Neuronal stem cell (in vitro differentiated cells): ENCODE data around the gene RBPJ.
A peak's percentile ranks its signal among the peaks of the same experiment; 100 is the strongest.

Experiments used
- DNase-seq: peaks from one replicate; pipeline ENCODE4 v3.0.0-alpha.2; 2013; ENCODE audit warnings: low spot score
- H2AFZ ChIP-seq: one replicate; pipeline ENCODE4 v1.6.1; 2013; ENCODE audit warnings: mild to moderate bottlenecking, low read length, inconsistent platforms
- H2AK5ac ChIP-seq: 2 replicates; pipeline ENCODE4 v1.6.1; 2013; ENCODE audit warnings: low read depth, mild to moderate bottlenecking, inconsistent platforms, low read length, moderate library complexity, mixed read lengths
- H2BK120ac ChIP-seq: 2 replicates; pipeline ENCODE4 v1.6.1; 2013; ENCODE audit warnings: low read depth, mild to moderate bottlenecking, inconsistent platforms, low read length, moderate library complexity, mixed read lengths
- H2BK12ac ChIP-seq: one replicate; pipeline ENCODE4 v1.6.1; 2013; ENCODE audit warnings: low read length, inconsistent platforms
- H2BK15ac ChIP-seq: 2 replicates; pipeline ENCODE4 v1.6.1; 2013; ENCODE audit warnings: mild to moderate bottlenecking, low read length, inconsistent platforms, mixed read lengths
- H2BK5ac ChIP-seq: one replicate; pipeline ENCODE4 v1.6.1; 2013; ENCODE audit warnings: inconsistent platforms, mild to moderate bottlenecking, low read length, moderate library complexity
- H3K14ac ChIP-seq: one replicate; pipeline ENCODE4 v1.6.1; 2013; ENCODE audit warnings: low read length, inconsistent platforms
- H3K18ac ChIP-seq: 2 replicates; pipeline ENCODE4 v1.6.1; 2013; ENCODE audit warnings: low read length, inconsistent platforms
- H3K23ac ChIP-seq: 2 replicates; pipeline ENCODE4 v1.6.1; 2013; ENCODE audit warnings: low read depth, mild to moderate bottlenecking, mixed read lengths, low read length, inconsistent platforms; ENCODE audit not compliant: poor library complexity
- H3K27ac ChIP-seq: replicated peaks from 3 replicates; pipeline ENCODE4 v1.5.1; 2013; ENCODE audit warnings: low read length, inconsistent platforms
- H3K27me3 ChIP-seq, 3 experiments: 2 replicates each; pipeline ENCODE4 v1.6.1; 2013; ENCODE audit warnings: low read length in 3 of 3, mild to moderate bottlenecking in 2 of 3, inconsistent platforms in 1 of 3, low read depth in 1 of 3, mixed read lengths in 1 of 3, moderate library complexity in 1 of 3; ENCODE audit not compliant: control insufficient read depth in 3 of 3, insufficient read depth in 3 of 3
- H3K36me3 ChIP-seq, 2 donors: replicated peaks in 1 of 2; 2 replicates each; pipeline ENCODE4 v1.6.1; 2013; ENCODE audit warnings: low read length in 2 of 2; ENCODE audit not compliant: control insufficient read depth in 2 of 2, insufficient read depth in 2 of 2
- H3K4ac ChIP-seq: 2 replicates; pipeline ENCODE4 v1.6.1; 2013; ENCODE audit warnings: inconsistent platforms, mild to moderate bottlenecking, low read length, moderate library complexity
- H3K4me1 ChIP-seq, 2 donors: 1 replicate in 1 of 2; 2 replicates in 1 of 2; pipeline ENCODE4 v1.6.1; 2013; ENCODE audit warnings: low read length in 2 of 2, low read depth in 1 of 2; ENCODE audit not compliant: control insufficient read depth in 2 of 2, insufficient read depth in 1 of 2
- H3K4me2 ChIP-seq: one replicate; pipeline ENCODE4 v1.6.1; 2013; ENCODE audit warnings: mild to moderate bottlenecking, low read length, inconsistent platforms; ENCODE audit not compliant: insufficient read depth, poor library complexity, severe bottlenecking
- H3K4me3 ChIP-seq, 2 donors: 2 replicates each; pipeline ENCODE4 v1.5.1; 2013; ENCODE audit warnings: low read length in 2 of 2, mild to moderate bottlenecking in 2 of 2, inconsistent platforms in 1 of 2, moderate library complexity in 1 of 2
- H3K79me1 ChIP-seq: one replicate; pipeline ENCODE4 v1.6.1; 2013; ENCODE audit warnings: low read depth, mild to moderate bottlenecking, inconsistent platforms, low read length, moderate library complexity
- H3K9ac ChIP-seq: one replicate; pipeline ENCODE4 v1.6.1; 2013; ENCODE audit warnings: mild to moderate bottlenecking, low read depth, low read length, inconsistent platforms; ENCODE audit not compliant: poor library complexity
- H3K9me3 ChIP-seq, 2 donors: replicated peaks in 1 of 2; 2 replicates each; pipeline versions ENCODE3 to v1.6.1; 2013; ENCODE audit warnings: low read length in 2 of 2, mild to moderate bottlenecking in 2 of 2, inconsistent platforms in 1 of 2, low read depth in 1 of 2, mixed read lengths in 1 of 2, moderate library complexity in 1 of 2; ENCODE audit not compliant: control insufficient read depth in 2 of 2, insufficient read depth in 1 of 2
- H4K8ac ChIP-seq: one replicate; pipeline ENCODE4 v1.6.1; 2013; ENCODE audit warnings: low read depth, mild to moderate bottlenecking, inconsistent platforms, low read length, moderate library complexity
- H4K91ac ChIP-seq: one replicate; pipeline ENCODE4 v1.6.1; 2013; ENCODE audit warnings: low read length, low read depth, mild to moderate bottlenecking, inconsistent platforms; ENCODE audit not compliant: poor library complexity
- WGBS, 2 donors: extraction: QIAGEN DNeasy Blood & Tissue Kit; methylation state at CpG; one replicate each; pipeline ENCODE4 v1.1.7; 2013; ENCODE audit warnings: missing lambda C conversion rate in 2 of 2, mixed read lengths in 1 of 2; ENCODE audit not compliant: insufficient read length in 2 of 2, insufficient replicate concordance in 1 of 2; ENCODE audit errors: extremely low coverage in 2 of 2; 5-methylcytosine and 5-hydroxymethylcytosine counted together

RBPJ gene

DNA sequence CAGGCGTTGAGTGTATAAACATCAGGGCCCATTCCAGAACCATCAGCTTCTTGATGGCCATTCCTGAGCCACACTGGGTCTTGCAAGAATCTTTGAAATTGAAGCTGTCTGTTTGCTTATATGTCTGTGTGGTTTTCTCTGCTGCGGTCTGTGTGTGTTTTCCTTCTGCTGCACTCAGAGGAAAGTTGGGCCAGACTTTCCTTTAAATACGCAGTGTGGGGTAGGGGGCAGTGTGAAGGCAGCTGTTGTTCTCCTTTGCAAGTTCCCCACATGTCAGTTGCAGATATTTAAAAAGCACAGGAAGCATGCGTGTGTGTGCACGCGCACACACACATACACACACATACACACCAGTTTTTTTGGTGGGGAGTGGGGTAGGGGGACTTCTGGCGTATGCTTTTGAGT lies 137.3 kb downstream of the RBPJ start:
- Histone ChIP-seq H3K9ac (no peak overlapping the region), H3K4me3 (no peak overlapping the region), H2AFZ (peak overlapping the region; percentile 16), H3K14ac (no peak overlapping the region), H3K23ac (no peak overlapping the region), H3K36me3 (no peaks in the 10 kb centered on the region), H2BK15ac (no peak overlapping the region), H3K4ac (no peak overlapping the region), H2BK120ac (no peak overlapping the region), H3K4me2 (no peak overlapping the region), H4K8ac (no peak overlapping the region), H3K79me1 (no peaks in the 10 kb centered on the region), H3K27ac (no peak overlapping the region), H3K4me1 (no peaks in the 10 kb centered on the region), H4K91ac (no peak overlapping the region), H2BK12ac (no peak overlapping the region), H2AK5ac (no peak overlapping the region), H2BK5ac (no peak overlapping the region), H3K18ac (no peak overlapping the region), H3K27me3 (no peaks in the 10 kb centered on the region), H3K9me3 (no peaks in the 10 kb centered on the region)
- DNase-seq = no peak
- WGBS, 2 donors = no CpG with 5 or more reads among the region's 7 CpGs

DNA sequence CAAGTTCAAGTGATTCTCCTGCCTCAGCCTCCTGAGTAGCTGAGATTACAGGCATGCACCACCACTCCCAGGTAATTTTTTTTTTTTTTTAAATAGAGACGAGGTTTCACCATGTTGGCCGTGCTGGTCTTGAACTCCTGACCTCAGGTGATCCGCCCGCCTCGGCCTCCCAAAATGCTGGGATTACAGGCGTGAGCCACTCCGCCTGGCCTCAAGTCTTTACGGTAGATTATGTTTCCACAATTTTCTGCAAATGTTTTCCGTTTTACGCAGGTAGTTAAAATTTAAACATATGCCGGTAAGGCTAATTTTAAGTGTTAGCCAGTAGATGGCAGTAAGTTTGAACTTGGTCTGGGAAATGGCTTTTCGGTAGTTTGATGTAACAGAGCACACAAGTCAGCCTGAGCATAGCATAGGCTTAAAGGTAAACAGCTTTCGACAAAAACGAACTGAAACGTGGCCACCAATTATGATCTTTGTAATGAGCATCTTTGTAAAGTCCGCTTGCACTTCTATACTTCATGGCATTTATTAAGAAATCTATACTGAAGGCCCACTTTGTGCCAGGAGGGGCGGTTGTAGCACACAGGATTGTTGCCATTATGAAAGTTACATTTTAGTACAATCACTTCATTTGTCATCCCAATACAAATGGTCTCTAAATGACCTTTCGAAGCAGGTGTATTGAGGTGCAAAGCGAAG lies 138.4 kb downstream of the RBPJ start:
- H3K4ac ChIP-seq = no peak overlapping the region
- no peak overlapping the region for H2BK120ac ChIP-seq
- no peak overlapping the region for H3K9ac ChIP-seq
- no peaks in the 10 kb centered on the region for H3K27me3 ChIP-seq
- no CpG with 5 or more reads among the region's 19 CpGs for WGBS, 2 donors
- H2BK15ac ChIP-seq = no peak overlapping the region
- H3K79me1 ChIP-seq = no peaks in the 10 kb centered on the region
- H4K91ac ChIP-seq = no peak overlapping the region
- peak; percentile 5 for DNase-seq
- H2AK5ac ChIP-seq = no peak overlapping the region
- H3K14ac ChIP-seq = no peak overlapping the region
- H2AFZ ChIP-seq = peak overlapping the region; percentile 23
- no peak overlapping the region for H3K4me3 ChIP-seq
- H4K8ac ChIP-seq = no peak overlapping the region
- no peak overlapping the region for H2BK5ac ChIP-seq
- no peaks in the 10 kb centered on the region for H3K4me1 ChIP-seq
- H3K27ac ChIP-seq = no peak overlapping the region
- no peak overlapping the region for H3K4me2 ChIP-seq
- H2BK12ac ChIP-seq = no peak overlapping the region
- H3K9me3 ChIP-seq = no peaks in the 10 kb centered on the region
- H3K36me3 ChIP-seq = no peaks in the 10 kb centered on the region
- H3K18ac ChIP-seq = no peak overlapping the region
- no peak overlapping the region for H3K23ac ChIP-seq

DNA sequence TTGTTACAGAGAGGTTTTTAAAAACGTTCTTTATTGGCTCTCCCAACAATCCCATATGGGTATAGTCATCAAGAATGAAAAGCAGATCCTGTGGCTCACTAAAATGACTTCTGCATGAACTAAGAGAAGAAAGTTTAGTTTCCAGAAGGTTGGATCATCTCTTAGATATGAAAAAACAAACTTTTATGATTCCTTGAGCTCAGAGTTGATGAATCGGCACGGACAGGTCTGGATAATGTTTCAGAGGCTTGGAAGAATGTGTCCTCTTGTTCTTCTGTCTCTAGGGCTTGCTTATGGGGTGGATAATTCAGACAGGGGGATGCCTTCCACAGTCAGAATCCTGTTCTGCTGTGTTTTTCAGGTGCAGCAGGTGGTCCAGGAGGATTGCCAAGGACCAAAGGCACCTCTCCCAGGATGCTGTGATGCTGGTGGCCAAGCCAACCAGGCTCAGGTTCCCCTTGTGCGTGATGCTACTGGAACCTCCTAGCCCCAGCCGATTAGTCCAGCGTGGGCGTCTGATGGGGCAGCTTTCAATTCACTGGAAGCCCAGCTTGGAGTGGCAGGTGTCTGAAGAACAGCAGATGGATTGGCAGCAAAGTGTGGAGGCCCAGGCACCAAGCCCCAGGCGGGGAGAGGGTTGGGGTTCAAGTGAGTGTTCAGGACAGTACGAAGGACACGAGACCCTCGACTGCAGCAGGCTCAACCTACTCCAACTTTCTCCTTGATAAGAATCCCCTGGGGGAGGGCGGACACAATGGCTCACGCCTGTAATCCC lies 139.1 kb downstream of the RBPJ start:
- WGBS, 2 donors = no CpG with 5 or more reads among the region's 13 CpGs
- H2AK5ac ChIP-seq = no peak overlapping the region
- no peak overlapping the region for H2AFZ ChIP-seq
- H2BK5ac ChIP-seq = no peak overlapping the region
- H3K4me2 ChIP-seq = no peak overlapping the region
- no peak overlapping the region for H3K23ac ChIP-seq
- no peaks in the 10 kb centered on the region for H3K27me3 ChIP-seq
- H3K9me3 ChIP-seq = no peaks in the 10 kb centered on the region
- H3K4me1 ChIP-seq = no peaks in the 10 kb centered on the region
- no peak overlapping the region for H3K4ac ChIP-seq
- no peak overlapping the region for H2BK15ac ChIP-seq
- H3K14ac ChIP-seq = no peak overlapping the region
- no peak overlapping the region for H2BK120ac ChIP-seq
- H3K79me1 ChIP-seq = no peaks in the 10 kb centered on the region
- H3K9ac ChIP-seq = no peak overlapping the region
- no peak for DNase-seq
- H3K18ac ChIP-seq = no peak overlapping the region
- H3K27ac ChIP-seq = no peak overlapping the region
- no peaks in the 10 kb centered on the region for H3K36me3 ChIP-seq
- H2BK12ac ChIP-seq = no peak overlapping the region
- H4K8ac ChIP-seq = no peak overlapping the region
- no peak overlapping the region for H3K4me3 ChIP-seq
- H4K91ac ChIP-seq = no peak overlapping the region

DNA sequence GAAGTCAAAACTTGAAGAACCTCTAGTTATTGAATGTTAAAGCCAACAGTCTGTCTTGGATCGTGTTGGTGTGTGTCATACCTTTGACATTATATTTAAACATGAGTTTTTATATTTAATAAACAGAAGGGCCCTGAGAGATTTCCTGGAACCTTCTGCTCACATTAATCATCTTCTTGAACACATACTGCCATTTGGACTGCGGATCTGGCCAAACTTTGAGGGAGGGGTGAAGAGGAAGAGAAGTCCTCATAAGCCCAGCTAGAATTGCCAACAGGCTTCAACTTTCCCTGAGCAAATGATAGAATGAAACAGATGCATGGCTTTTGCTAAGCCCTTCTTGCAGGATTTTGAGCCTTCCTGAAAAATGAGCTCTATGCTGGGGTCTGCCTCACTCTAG lies 142.1 kb downstream of the RBPJ start:
- H3K23ac ChIP-seq = no peak overlapping the region
- no peaks in the 10 kb centered on the region for H3K27me3 ChIP-seq
- H4K91ac ChIP-seq = no peak overlapping the region
- no peak overlapping the region for H3K27ac ChIP-seq
- no peak overlapping the region for H3K4ac ChIP-seq
- H3K4me1 ChIP-seq = no peaks in the 10 kb centered on the region
- H4K8ac ChIP-seq = no peak overlapping the region
- no peak overlapping the region for H2BK120ac ChIP-seq
- H2AK5ac ChIP-seq = no peak overlapping the region
- whole genome bisulfite sequencing, 2 donors = no CpG with 5 or more reads among the region's 2 CpGs
- H3K36me3 ChIP-seq = no peaks in the 10 kb centered on the region
- no peak overlapping the region for H3K18ac ChIP-seq
- no peak overlapping the region for H2BK15ac ChIP-seq
- no peak overlapping the region for H2AFZ ChIP-seq
- H3K14ac ChIP-seq = no peak overlapping the region
- H3K4me2 ChIP-seq = no peak overlapping the region
- H3K79me1 ChIP-seq = no peaks in the 10 kb centered on the region
- no peak overlapping the region for H3K4me3 ChIP-seq
- no peaks in the 10 kb centered on the region for H3K9me3 ChIP-seq
- H2BK5ac ChIP-seq = no peak overlapping the region
- no peak for DNase-seq
- no peak overlapping the region for H2BK12ac ChIP-seq
- no peak overlapping the region for H3K9ac ChIP-seq
